ENCODE data around the gene SNX6.

DNA sequence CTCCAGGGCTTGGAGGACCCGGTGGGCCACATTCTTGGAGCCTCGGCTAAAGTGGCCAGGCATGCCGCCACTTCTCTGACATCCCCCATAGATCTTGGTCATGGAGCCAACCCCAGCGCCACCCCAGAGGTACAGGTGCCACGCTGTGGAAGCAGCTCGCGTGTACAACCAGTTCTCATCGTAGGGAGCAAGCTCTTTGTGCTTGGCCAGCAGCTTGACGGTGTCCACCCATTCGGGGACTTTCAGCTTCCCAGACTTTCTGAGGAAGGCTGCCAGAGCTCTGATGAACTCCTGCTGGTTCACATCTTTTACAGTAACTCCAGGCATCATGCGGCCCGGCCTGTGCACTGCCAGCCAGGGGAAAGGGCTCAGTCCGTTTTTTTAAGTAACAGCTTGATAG lies 61.1 kb downstream of the SNX6 start:
- TF ChIP-seq, protein P1, sequence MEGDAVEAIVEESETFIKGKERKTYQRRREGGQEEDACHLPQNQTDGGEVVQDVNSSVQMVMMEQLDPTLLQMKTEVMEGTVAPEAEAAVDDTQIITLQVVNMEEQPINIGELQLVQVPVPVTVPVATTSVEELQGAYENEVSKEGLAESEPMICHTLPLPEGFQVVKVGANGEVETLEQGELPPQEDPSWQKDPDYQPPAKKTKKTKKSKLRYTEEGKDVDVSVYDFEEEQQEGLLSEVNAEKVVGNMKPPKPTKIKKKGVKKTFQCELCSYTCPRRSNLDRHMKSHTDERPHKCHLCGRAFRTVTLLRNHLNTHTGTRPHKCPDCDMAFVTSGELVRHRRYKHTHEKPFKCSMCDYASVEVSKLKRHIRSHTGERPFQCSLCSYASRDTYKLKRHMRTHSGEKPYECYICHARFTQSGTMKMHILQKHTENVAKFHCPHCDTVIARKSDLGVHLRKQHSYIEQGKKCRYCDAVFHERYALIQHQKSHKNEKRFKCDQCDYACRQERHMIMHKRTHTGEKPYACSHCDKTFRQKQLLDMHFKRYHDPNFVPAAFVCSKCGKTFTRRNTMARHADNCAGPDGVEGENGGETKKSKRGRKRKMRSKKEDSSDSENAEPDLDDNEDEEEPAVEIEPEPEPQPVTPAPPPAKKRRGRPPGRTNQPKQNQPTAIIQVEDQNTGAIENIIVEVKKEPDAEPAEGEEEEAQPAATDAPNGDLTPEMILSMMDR (IDR thresholded peaks at IDR 0.05; ENCODE audit: extremely low read depth in 1 of 2, insufficient read depth in 1 of 2, low read depth in 1 of 2, low read length in 2 of 2): no peak
- TF ChIP-seq EZH2 (IDR thresholded peaks at IDR 0.05; ENCODE audit: borderline replicate concordance, low read depth, low read length, severe bottlenecking) (no peak), POLR2A (IDR thresholded peaks at IDR 0.05; ENCODE audit: low read depth, low read length) (no peak), MYC (IDR thresholded peaks at IDR 0.05; ENCODE audit: low read depth, low read length) (no peak), POLR2AphosphoS5 (IDR thresholded peaks at IDR 0.05; ENCODE audit: insufficient read depth, low read depth, low read length) (no peak), JUN (IDR thresholded peaks at IDR 0.05; ENCODE audit: borderline replicate concordance, insufficient read depth, insufficient read length, low read depth) (no peak), FOS (IDR thresholded peaks at IDR 0.05; ENCODE audit: borderline replicate concordance, insufficient read depth, low read length) (no peak), GATA2 (IDR thresholded peaks at IDR 0.05; ENCODE audit: insufficient read depth, insufficient read length, low read depth, low read length) (no peak)
- TF ChIP-seq, protein P2, sequence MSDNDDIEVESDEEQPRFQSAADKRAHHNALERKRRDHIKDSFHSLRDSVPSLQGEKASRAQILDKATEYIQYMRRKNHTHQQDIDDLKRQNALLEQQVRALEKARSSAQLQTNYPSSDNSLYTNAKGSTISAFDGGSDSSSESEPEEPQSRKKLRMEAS (IDR thresholded peaks at IDR 0.05; ENCODE audit: insufficient read depth, insufficient read length): no peak

Data from endothelial cell of umbilical vein (primary cell).